SK-N-SH (cell line): ENCODE results near the gene ZNF346. TPM values are rescaled to one million over a fixed set of nuclear protein-coding genes. Genes with fewer than 3 reads are reported as not detected.

Source experiments
- CTCF ChIA-PET: fragments of 300-600, 350-600 bp; formaldehyde crosslinking; extraction: SDS; loops from one replicate; lab custom pipeline; 2021; lab: Yijun Ruan, JAX
- POLR2A ChIA-PET: fragments of 350-600 bp; sonication (Branson Sonifier 250); formaldehyde crosslinking; extraction: SDS; loops from one replicate; lab custom pipeline; 2020; ENCODE audit warnings: antibody characterized with exemption, inconsistent platforms; lab: Yijun Ruan, JAX
- DNase-seq: peaks from one replicate; pipeline ENCODE4 v3.0.0; 2012
- H2AFZ ChIP-seq: fragments of 200-600 bp; sonication (generic); 2 replicates; pipeline ENCODE4 v1.8.1; 2016; ENCODE audit warnings: antibody characterized with exemption, mild to moderate bottlenecking, low read depth
- H3F3A ChIP-seq: fragments of 200-600 bp; sonication (generic); replicated peaks from 2 replicates; pipeline ENCODE3; 2016; ENCODE audit warnings: antibody characterized with exemption, mild to moderate bottlenecking; ENCODE audit not compliant: insufficient read depth
- H3K27ac ChIP-seq, 2 experiments: fragments of 200-500 bp in 1 of 2; fragments of 200-600 bp in 1 of 2; sonication (Bioruptor generic) in 1 of 2; sonication (generic), shearing (Covaris generic) in 1 of 2; 2 replicates each; pipeline versions ENCODE4 v1.5.1 to v1.6.1; 2014 to 2016; ENCODE audit warnings: low read depth in 2 of 2, inconsistent platforms in 1 of 2, low read length in 1 of 2, mild to moderate bottlenecking in 1 of 2, mixed read lengths in 1 of 2
- H3K27me3 ChIP-seq: fragments of 200-600 bp; sonication (generic), shearing (Covaris generic); 2 replicates; pipeline ENCODE4 v1.6.1; 2016; ENCODE audit warnings: mixed run types; ENCODE audit not compliant: insufficient read depth
- H3K36me3 ChIP-seq, 2 experiments: fragments of 200-500 bp in 1 of 2; fragments of 200-600 bp in 1 of 2; sonication (Bioruptor generic) in 1 of 2; sonication (generic) in 1 of 2; replicated peaks in 1 of 2; 2 replicates each; pipeline versions ENCODE3 to v1.5.1; 2014 to 2016; ENCODE audit warnings: low read length in 1 of 2, mild to moderate bottlenecking in 1 of 2; ENCODE audit not compliant: insufficient read depth in 2 of 2, control insufficient read depth in 1 of 2
- H3K4me1 ChIP-seq, 2 experiments: fragments of 200-500 bp in 1 of 2; fragments of 200-600 bp in 1 of 2; sonication (Bioruptor generic) in 1 of 2; sonication (generic), shearing (Covaris generic) in 1 of 2; 2 replicates each; pipeline versions ENCODE4 v1.5.1 to v1.6.1; 2014 to 2016; ENCODE audit warnings: low read depth in 1 of 2, low read length in 1 of 2, mixed run types in 1 of 2; ENCODE audit not compliant: insufficient read depth in 2 of 2, control insufficient read depth in 1 of 2
- H3K4me2 ChIP-seq: fragments of 200-600 bp; sonication (generic), shearing (Covaris generic); 2 replicates; pipeline ENCODE4 v1.6.1; 2017; ENCODE audit warnings: mixed run types
- H3K4me3 ChIP-seq, 2 experiments: fragments of 200-500 bp in 1 of 2; fragments of 200-600 bp in 1 of 2; sonication (Bioruptor generic) in 1 of 2; sonication (generic), shearing (Covaris generic) in 1 of 2; 2 replicates each; pipeline versions ENCODE4 v1.5.1 to v1.8.1; 2014 to 2016; ENCODE audit warnings: low read depth in 2 of 2, inconsistent platforms in 1 of 2, low read length in 1 of 2, mild to moderate bottlenecking in 1 of 2, mixed read lengths in 1 of 2, moderate library complexity in 1 of 2
- H3K79me2 ChIP-seq: fragments of 200-600 bp; sonication (generic); 2 replicates; pipeline ENCODE4 v1.8.1; 2017; ENCODE audit warnings: mild to moderate bottlenecking; ENCODE audit not compliant: insufficient read depth
- H3K9ac ChIP-seq: fragments of 200-600 bp; sonication (generic); 2 replicates; pipeline ENCODE4 v1.6.1; 2017; ENCODE audit warnings: mixed run types
- H3K9me2 ChIP-seq: fragments of 200-600 bp; sonication (generic); 2 replicates; pipeline ENCODE4 v1.6.1; 2017; ENCODE audit warnings: mixed run types
- H3K9me3 ChIP-seq: fragments of 200-600 bp; sonication (generic); 2 replicates; pipeline ENCODE4 v1.6.1; 2017; ENCODE audit warnings: mixed run types, mild to moderate bottlenecking, moderate library complexity
- H4K20me1 ChIP-seq: fragments of 200-600 bp; sonication (generic); 2 replicates; pipeline ENCODE4 v1.6.1; 2017; ENCODE audit warnings: mild to moderate bottlenecking, mixed run types; ENCODE audit not compliant: insufficient read depth
- CHD2 ChIP-seq: fragments of 150-350 bp; IDR thresholded peaks from 2 replicates; pipeline ENCODE4 v1.6.1; 2018; ENCODE audit warnings: low read length; ENCODE audit not compliant: partially characterized antibody
- ELF1 ChIP-seq: IDR thresholded peaks from 2 replicates; pipeline ENCODE4 v1.4.0; 2012
- EP300 ChIP-seq, 2 experiments: IDR thresholded peaks; 2 replicates each; pipeline versions ENCODE4 v1.4.0 to v1.6.1; 2012; ENCODE audit warnings: borderline replicate concordance in 1 of 2, low read depth in 1 of 2, low read length in 1 of 2
- FOSL2 ChIP-seq: IDR thresholded peaks from 2 replicates; pipeline ENCODE4 v1.4.0; 2012; ENCODE audit warnings: low read depth, mild to moderate bottlenecking, moderate library complexity, borderline replicate concordance
- JUND ChIP-seq: IDR thresholded peaks from 2 replicates; pipeline ENCODE4 v1.4.0; 2012
- MEF2A ChIP-seq: IDR thresholded peaks from 2 replicates; pipeline ENCODE4 v1.4.0; 2012; ENCODE audit warnings: low read depth, borderline replicate concordance
- MXI1 ChIP-seq: IDR thresholded peaks from 2 replicates; pipeline ENCODE4 v1.6.1; 2012; ENCODE audit warnings: mild to moderate bottlenecking, low read depth, low read length, improper control_type of control experiment
- NRF1 ChIP-seq: IDR thresholded peaks from 2 replicates; pipeline ENCODE4 v1.6.1; 2012; ENCODE audit warnings: low read depth, mild to moderate bottlenecking, low read length
- PBX3 ChIP-seq: IDR thresholded peaks from 2 replicates; pipeline ENCODE4; 2012
- POLR2AphosphoS5 ChIP-seq: IDR thresholded peaks from 2 replicates; pipeline ENCODE4 v1.6.1; 2012; ENCODE audit warnings: low read depth, low read length
- RCOR1 ChIP-seq: fragments of 150-350 bp; IDR thresholded peaks from 2 replicates; pipeline ENCODE4 v1.6.1; 2017; ENCODE audit warnings: antibody characterized with exemption, low read length
- RXRA ChIP-seq: IDR thresholded peaks from 2 replicates; pipeline ENCODE4 v1.4.0; 2012; ENCODE audit warnings: low read depth, mild to moderate bottlenecking, borderline replicate concordance
- SIN3A ChIP-seq: IDR thresholded peaks from 2 replicates; pipeline ENCODE4 v1.6.1; 2012; ENCODE audit warnings: low read depth, mild to moderate bottlenecking, low read length, moderate library complexity, borderline replicate concordance
- SMC3 ChIP-seq: IDR thresholded peaks from 2 replicates; pipeline ENCODE4 v1.6.1; 2012; ENCODE audit warnings: low read depth, low read length, improper control_type of control experiment
- TAF1 ChIP-seq: IDR thresholded peaks from 2 replicates; pipeline ENCODE4 v1.6.1; 2012; ENCODE audit warnings: low read depth, mild to moderate bottlenecking, low read length, moderate library complexity, borderline replicate concordance
- TCF12 ChIP-seq: IDR thresholded peaks from 2 replicates; pipeline ENCODE4 v1.4.0; 2012
- TEAD4 ChIP-seq: IDR thresholded peaks from 2 replicates; pipeline ENCODE4 v1.4.0; 2012; ENCODE audit warnings: mild to moderate bottlenecking, borderline replicate concordance; ENCODE audit not compliant: insufficient read depth
- YY1 ChIP-seq: IDR thresholded peaks from 2 replicates; pipeline ENCODE4 v1.4.0; 2012; ENCODE audit warnings: low read depth, mild to moderate bottlenecking
- WGBS: methylation state at CpG from one replicate; pipeline ENCODE4 v1.1.6; 2017; ENCODE audit warnings: low lambda C conversion rate; 5-methylcytosine and 5-hydroxymethylcytosine counted together
- polyA plus RNA-seq, 3 experiments: library from polyadenylated mRNA; depleted of rRNA; stranded (reverse); fragments of >200 nt; gene quantifications; 2 replicates each; pipeline ENCODE4 v1.2.3, GENCODE V29; 2012
- TF ChIP-seq, protein P1 (sequence below): fragments of 150-350 bp; IDR thresholded peaks from 2 replicates; pipeline ENCODE4 v1.6.1; 2017; ENCODE audit warnings: antibody characterized with exemption, low read length, low read depth, borderline replicate concordance
- TF ChIP-seq, protein P2 (sequence below): IDR thresholded peaks from 2 replicates; pipeline ENCODE4 v1.6.1; 2012; ENCODE audit warnings: mild to moderate bottlenecking, low read depth, low read length, moderate library complexity
- TF ChIP-seq, protein P3 (sequence below): IDR thresholded peaks from 2 replicates; pipeline ENCODE4 v1.4.0; 2012; ENCODE audit warnings: low read depth, borderline replicate concordance

ZNF346 gene
- polyA plus RNA-seq, 1 of the 3 experiments (the other 2 are of a cell fraction), result 15.1 TPM

- TF ChIP-seq MEF2A, result no peak
- TF ChIP-seq TCF12, result no peak
- no peak for TF ChIP-seq RXRA
- TF ChIP-seq MXI1, result peak; percentile 38; the same call in 1 of the 2 replicates
- TF ChIP-seq CHD2, result peak; percentile 88
- TF ChIP-seq, protein P1, sequence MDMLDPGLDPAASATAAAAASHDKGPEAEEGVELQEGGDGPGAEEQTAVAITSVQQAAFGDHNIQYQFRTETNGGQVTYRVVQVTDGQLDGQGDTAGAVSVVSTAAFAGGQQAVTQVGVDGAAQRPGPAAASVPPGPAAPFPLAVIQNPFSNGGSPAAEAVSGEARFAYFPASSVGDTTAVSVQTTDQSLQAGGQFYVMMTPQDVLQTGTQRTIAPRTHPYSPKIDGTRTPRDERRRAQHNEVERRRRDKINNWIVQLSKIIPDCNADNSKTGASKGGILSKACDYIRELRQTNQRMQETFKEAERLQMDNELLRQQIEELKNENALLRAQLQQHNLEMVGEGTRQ, result no peak
- TF ChIP-seq, protein P2, sequence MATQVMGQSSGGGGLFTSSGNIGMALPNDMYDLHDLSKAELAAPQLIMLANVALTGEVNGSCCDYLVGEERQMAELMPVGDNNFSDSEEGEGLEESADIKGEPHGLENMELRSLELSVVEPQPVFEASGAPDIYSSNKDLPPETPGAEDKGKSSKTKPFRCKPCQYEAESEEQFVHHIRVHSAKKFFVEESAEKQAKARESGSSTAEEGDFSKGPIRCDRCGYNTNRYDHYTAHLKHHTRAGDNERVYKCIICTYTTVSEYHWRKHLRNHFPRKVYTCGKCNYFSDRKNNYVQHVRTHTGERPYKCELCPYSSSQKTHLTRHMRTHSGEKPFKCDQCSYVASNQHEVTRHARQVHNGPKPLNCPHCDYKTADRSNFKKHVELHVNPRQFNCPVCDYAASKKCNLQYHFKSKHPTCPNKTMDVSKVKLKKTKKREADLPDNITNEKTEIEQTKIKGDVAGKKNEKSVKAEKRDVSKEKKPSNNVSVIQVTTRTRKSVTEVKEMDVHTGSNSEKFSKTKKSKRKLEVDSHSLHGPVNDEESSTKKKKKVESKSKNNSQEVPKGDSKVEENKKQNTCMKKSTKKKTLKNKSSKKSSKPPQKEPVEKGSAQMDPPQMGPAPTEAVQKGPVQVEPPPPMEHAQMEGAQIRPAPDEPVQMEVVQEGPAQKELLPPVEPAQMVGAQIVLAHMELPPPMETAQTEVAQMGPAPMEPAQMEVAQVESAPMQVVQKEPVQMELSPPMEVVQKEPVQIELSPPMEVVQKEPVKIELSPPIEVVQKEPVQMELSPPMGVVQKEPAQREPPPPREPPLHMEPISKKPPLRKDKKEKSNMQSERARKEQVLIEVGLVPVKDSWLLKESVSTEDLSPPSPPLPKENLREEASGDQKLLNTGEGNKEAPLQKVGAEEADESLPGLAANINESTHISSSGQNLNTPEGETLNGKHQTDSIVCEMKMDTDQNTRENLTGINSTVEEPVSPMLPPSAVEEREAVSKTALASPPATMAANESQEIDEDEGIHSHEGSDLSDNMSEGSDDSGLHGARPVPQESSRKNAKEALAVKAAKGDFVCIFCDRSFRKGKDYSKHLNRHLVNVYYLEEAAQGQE, result no peak
- no peak for TF ChIP-seq JUND
- peak; percentile 93 for TF ChIP-seq TAF1
- no peak for TF ChIP-seq ELF1
- TF ChIP-seq POLR2AphosphoS5, result peak; percentile 60
- peak; percentile 54; the same call in 1 of the 2 replicates for TF ChIP-seq YY1
- TF ChIP-seq EP300 (IDR thresholded peaks at IDR 0.05; ENCODE audit: borderline replicate concordance in 1 of 2, low read depth in 1 of 2, low read length in 1 of 2), result peak in 1 of 2 experiments; percentile 56; a peak in 1 of 4 replicates
- TF ChIP-seq RCOR1, result no peak; the same call in none of the 2 replicates
- TF ChIP-seq PBX3, result no peak
- TF ChIP-seq, protein P3, sequence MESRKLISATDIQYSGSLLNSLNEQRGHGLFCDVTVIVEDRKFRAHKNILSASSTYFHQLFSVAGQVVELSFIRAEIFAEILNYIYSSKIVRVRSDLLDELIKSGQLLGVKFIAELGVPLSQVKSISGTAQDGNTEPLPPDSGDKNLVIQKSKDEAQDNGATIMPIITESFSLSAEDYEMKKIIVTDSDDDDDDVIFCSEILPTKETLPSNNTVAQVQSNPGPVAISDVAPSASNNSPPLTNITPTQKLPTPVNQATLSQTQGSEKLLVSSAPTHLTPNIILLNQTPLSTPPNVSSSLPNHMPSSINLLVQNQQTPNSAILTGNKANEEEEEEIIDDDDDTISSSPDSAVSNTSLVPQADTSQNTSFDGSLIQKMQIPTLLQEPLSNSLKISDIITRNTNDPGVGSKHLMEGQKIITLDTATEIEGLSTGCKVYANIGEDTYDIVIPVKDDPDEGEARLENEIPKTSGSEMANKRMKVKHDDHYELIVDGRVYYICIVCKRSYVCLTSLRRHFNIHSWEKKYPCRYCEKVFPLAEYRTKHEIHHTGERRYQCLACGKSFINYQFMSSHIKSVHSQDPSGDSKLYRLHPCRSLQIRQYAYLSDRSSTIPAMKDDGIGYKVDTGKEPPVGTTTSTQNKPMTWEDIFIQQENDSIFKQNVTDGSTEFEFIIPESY, result no peak
- peak; percentile 63; the same call in 1 of the 2 replicates for TF ChIP-seq SIN3A
- no peak for TF ChIP-seq FOSL2
- TF ChIP-seq NRF1, result peak; percentile 89
- no peak for TF ChIP-seq TEAD4
- TF ChIP-seq SMC3, result no peak
- peak within 1 kb of the TSS; percentile 91 for H3K4me2 ChIP-seq
- POLR2A ChIA-PET, result interaction anchor here (1.0 to 1.1 kb wide), 3 partner anchors 16 to 475 kb away, joined by 3 to 4 read pairs (median 4); partner anchors contain the start of gene ZNF346
- peaks cover 8% of the 10 kb centered on the region in 2 experiments; a peak in 3 of 4 replicates for H3K4me1 ChIP-seq
- H3K9ac ChIP-seq, result peak within 1 kb of the TSS; percentile 96
- H4K20me1 ChIP-seq, result peaks cover 36% of the 10 kb centered on the region
- CTCF ChIA-PET, result interaction anchor here (0.6 to 5.2 kb wide), 13 partner anchors 9 to 348 kb away, joined by 3 to 21 read pairs (median 4); partner anchors contain the start of gene ZNF346
- peak; percentile 97 for DNase-seq
- H3K79me2 ChIP-seq, result peaks cover 50% of the 10 kb centered on the region
- no peaks in the 10 kb centered on the region for H3K27me3 ChIP-seq
- H3K27ac ChIP-seq, result peak within 1 kb of the TSS; percentile 85 to 88
- H3K9me3 ChIP-seq, result no peaks in the 10 kb centered on the region
- H3K9me2 ChIP-seq, result no peaks in the 10 kb centered on the region
- H3K36me3 ChIP-seq, result peaks cover 0 to 2% of the 10 kb centered on the region in 2 experiments
- H3K4me3 ChIP-seq, result peak within 1 kb of the TSS; percentile 73 to 86
- H2AFZ ChIP-seq, result peak within 1 kb of the TSS; percentile 88
- WGBS, result 4% methylated on average over 23 of the region's 83 CpGs
- no peaks in the 10 kb centered on the region for H3F3A ChIP-seq
Measured at GRCh38 chr5:177006265-177006972, 16.1 kb upstream of the ZNF346 start, which contains the start of gene UIMC1. TSS of gene UIMC1 (minus strand) at chr5:177006779. CDS start at chr5:176982615, 24,164 bp downstream.
